ENCODE results near the gene CYBC1. TPM values are rescaled to one million over a fixed set of nuclear protein-coding genes. Genes with fewer than 3 reads are reported as not detected.

The CYBC1 gene
- total and polyA plus RNA-seq, 2 of the 8 experiments (the other 6 are each of a cell fraction or from before 2014, with no cell fraction given), result 74.6 to 81.4 TPM

DNA sequence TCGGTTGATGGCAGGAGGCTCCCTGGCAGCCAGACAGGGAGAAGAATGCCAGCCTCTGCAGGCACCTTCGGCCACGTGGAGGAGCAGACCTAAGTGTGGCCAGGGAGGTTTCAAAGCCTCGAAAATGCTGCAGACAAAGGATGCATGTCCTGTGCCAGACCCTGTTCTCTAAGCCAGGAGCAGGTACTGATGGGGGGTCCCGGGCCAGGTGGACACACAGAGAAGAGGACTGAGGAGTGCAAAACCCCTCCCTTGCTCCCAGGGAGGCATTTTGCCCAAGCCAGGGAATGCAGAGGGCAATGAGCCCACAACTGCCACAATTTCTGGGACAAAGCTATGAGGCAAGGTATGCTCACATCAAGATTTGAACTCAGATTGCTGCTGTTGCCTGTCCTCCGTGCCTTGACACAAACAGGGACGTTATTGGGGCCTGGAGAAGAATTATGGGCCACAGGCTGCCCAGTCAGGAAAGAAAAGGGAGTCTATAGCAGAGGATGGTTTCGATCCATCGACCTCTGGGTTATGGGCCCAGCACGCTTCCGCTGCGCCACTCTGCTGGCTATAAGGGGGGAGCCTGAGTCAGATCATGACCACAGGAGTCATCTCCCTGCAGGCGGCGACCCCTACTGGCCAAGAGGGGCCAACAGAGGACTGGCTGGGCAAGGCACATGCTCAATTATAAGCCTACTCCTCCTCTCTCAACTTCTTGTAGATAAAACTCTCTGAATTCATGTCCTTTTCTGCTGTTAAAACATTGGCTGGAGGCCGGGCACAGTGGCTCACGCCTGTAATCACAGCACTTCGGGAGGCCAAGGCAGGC, 43.9 kb upstream of the CYBC1 start (continued):
- TF ChIP-seq, protein P1, sequence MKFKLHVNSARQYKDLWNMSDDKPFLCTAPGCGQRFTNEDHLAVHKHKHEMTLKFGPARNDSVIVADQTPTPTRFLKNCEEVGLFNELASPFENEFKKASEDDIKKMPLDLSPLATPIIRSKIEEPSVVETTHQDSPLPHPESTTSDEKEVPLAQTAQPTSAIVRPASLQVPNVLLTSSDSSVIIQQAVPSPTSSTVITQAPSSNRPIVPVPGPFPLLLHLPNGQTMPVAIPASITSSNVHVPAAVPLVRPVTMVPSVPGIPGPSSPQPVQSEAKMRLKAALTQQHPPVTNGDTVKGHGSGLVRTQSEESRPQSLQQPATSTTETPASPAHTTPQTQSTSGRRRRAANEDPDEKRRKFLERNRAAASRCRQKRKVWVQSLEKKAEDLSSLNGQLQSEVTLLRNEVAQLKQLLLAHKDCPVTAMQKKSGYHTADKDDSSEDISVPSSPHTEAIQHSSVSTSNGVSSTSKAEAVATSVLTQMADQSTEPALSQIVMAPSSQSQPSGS (IDR thresholded peaks at IDR 0.05; ENCODE audit: low read length), result peak; percentile 61; the same call in 1 of the 2 replicates
- TF ChIP-seq EZH2 (IDR thresholded peaks at IDR 0.05; ENCODE audit: low read depth, low read length, severe bottlenecking) (no peak), SIX5 (IDR thresholded peaks at IDR 0.05; ENCODE audit: low read depth, low read length) (no peak), RAD21 (IDR thresholded peaks at IDR 0.05 in 1 of 2, conservative IDR thresholded peaks at IDR 0.05 in 1 of 2; ENCODE audit: low read depth in 2 of 2, low read length in 2 of 2) (peak; percentile 43 to 57)
- TF ChIP-seq, protein P2, sequence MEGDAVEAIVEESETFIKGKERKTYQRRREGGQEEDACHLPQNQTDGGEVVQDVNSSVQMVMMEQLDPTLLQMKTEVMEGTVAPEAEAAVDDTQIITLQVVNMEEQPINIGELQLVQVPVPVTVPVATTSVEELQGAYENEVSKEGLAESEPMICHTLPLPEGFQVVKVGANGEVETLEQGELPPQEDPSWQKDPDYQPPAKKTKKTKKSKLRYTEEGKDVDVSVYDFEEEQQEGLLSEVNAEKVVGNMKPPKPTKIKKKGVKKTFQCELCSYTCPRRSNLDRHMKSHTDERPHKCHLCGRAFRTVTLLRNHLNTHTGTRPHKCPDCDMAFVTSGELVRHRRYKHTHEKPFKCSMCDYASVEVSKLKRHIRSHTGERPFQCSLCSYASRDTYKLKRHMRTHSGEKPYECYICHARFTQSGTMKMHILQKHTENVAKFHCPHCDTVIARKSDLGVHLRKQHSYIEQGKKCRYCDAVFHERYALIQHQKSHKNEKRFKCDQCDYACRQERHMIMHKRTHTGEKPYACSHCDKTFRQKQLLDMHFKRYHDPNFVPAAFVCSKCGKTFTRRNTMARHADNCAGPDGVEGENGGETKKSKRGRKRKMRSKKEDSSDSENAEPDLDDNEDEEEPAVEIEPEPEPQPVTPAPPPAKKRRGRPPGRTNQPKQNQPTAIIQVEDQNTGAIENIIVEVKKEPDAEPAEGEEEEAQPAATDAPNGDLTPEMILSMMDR (IDR thresholded peaks at IDR 0.05; ENCODE audit: control extremely low read depth in 1 of 3, insufficient read depth in 1 of 3, low read depth in 1 of 3, low read length in 3 of 3), result peak; percentile 76 to 94 (median 93)

All from H1 (cell line).